HG03066 (cell line): ENCODE results near the gene CHKB.
"Not testable (repeated sequence)": the region's sequence is repeated elsewhere in the genome, so short reads cannot be mapped to it uniquely, and the experiment has no call there.

Experiments
- ATAC-seq: cut with Tn5 transposase; IDR thresholded peaks from one replicate; pipeline ENCODE4 v1.9.1; 2021; ENCODE audit warnings: low read depth; ENCODE audit not compliant: unreplicated experiment

The CHKB gene

DNA sequence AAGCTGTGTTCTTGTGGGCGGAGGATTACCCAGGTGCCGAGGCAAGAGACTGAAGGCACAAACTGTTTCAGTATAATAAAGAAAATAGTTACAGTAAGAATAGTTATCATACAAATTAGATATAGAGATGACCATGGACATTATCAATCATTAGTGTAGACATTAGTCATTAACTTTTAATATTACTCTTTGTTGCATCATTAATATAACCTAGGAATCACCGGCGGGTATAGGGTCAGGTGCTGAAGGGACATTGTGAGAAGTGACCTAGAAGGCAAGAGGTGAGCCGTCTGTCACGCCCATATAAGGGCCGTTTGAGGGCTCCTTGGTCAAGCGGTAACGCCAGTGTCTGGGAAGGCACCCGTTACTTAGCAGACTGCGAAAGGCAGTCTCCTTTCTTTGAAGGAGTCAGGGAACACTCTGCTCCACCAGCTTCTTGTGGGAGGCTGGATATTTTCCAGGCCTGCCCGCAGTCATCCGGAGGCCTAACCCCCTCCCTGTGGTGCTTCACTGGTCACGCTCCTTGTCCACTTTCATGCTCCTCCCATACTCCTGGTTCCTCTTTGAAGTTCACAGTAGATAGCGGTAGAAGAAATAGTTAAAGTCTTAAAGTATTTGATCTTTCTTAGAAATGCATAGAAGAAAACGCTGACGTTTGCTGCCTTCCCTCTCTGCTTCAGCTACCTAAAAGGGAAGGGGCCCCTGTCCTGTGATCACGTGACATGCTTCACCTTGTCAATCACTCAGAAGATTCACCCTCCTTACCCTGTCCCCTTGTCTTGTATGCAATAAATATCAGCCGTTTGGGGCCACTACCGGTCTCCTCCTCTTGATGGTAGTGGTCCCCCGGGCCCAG is 48.6 kb downstream of the CHKB start:
- ATAC-seq = not testable (repeated sequence)

DNA sequence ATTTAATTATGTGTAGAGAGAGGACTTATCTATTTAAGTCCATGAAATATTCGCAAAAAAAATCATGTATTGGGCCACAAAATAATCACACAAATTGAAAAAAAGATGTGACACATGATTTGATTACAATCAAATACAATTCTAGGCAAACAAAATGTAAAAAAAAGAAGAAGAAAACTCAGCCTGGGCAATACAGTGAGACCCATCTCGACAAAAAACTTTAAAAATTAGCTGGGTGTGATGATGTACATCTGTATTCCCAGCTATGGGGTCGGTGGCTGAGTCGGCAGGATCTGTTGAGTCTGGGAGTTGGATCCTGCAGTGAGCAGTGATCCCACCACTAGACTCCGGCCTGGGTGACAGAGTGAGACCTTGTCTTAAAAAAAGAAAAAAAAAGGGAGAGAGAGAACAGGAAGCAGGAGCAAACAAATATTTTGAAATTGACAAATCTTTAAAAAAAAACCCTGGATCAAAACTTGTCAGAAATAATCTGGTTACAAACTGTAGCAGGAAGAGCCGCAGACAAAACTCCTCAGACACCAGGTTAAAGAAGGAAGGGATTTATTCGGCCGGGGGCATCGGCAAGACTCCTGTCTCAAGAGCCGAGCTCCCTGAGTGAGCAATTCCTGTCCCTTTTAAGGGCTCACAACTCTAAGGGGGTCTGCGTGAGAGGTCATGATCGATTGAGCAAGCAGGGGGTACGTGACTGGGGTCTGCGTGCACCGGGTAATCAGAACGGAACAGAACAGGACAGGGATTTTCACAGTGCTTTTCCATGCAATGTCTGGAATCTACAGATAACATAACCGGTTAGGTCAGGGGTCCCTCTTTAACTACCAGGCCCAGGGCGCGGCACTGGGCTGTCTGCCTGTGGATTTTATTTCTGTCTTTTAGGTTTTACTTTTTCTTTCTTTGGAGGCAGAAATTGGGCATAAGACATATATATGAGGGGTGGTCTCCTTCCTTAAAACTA is 49.5 kb downstream of the CHKB start:
- ATAC-seq = no peak

DNA sequence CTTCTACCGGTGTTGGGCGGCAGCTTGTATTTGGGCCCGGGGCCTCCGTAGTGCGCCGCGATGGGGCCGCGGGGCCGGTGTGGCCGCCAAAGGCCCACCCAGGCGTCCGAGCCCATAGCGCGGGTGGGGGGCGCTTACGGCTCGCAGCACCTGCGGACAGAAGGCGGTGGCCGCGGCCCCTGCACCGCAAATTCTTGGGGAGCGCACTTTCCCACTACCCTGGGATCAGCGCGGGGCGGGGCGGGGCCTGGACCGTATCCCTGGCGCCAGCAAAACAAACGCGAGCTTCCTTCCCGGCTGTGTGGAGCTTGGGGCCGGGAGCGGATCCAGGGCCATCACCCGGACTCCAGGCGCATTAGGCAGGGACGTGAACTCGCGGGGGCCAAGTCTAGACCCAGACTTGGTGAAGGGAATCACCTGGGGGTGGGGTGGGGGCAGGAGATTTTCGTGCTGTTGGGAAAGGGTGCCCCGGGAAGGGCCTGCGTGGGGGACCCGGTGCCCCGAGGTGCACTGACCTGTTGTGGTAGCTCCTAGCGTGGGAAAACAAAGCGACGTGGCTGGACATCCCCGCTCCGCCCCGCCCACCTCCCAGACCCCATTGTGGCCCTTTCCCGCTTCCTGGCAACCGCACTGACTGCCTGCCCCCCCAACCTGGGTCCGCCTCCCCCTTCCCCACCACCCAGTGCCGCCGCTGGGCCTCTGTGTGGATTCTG is 50.5 kb downstream of the CHKB start:
- no peak for ATAC-seq

DNA sequence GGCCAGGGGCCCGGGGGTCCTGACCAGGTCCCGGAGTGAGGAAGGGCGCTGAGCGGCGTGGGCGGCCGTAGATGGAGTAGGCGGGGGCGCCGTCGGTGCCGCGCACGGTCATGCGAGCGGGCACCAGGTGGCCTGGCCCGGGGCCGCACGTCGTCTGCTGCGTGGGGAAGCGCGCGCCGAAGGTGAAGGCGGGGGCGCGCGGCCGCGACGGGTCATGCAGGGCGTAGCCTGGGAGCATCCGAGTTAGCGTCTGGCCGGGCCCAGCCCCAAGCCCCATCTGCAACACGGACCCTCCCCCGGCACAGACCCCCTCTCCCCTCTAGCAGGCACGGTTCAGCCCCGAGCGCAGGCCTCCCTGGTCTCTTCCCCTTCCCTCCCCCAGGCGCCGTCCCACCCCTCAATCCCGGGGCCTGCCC is 51.1 kb downstream of the CHKB start:
- ATAC-seq = no peak

DNA sequence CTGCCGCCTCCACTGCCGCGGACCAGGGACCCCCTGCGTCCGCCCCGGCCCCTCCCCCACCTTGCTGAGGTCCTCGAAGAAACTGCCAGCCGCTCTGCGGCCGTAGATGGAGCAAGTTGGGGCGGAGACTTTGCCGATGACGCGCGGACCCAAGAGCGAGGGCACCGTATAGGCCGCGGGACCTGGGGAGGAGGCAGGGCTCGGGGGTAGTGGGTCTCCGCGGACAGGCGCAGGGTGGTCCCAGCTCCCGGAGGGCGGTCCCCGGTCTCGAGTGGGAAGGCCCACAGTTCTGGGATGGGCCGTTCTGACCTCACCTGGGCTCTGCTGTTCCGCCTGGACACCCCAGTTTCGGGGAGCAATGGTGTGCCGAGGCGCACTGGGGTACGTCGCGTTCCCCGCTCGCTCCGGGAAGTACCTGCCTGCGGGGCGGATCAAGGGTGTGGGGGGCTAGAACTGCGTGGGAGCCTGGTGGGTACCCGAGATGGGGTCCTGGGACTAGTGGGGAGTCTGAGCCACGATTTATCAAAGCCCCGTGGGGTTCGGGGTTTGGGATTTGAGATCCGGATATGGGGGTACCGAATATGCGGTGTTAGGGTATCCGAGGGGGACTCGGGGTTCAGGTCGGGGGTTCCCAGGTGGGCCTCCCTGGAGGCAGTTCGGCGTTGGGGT is 51.6 kb downstream of the CHKB start:
- ATAC-seq = no peak

DNA sequence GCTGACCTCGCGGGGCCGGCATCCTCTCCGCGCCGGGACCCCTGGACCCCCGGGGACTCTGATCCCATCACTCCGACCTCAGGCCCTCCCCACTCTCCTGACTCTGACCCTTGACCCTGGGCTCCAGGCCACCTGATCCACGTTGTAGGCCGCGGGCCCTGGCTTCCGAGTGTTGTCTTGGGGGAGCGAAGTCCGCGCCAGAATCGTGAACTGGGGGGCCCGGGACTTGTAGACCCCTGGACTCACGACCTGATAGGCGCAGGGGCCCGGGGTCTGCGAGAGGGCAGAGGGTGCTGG is 52.1 kb downstream of the CHKB start:
- ATAC-seq = no peak

DNA sequence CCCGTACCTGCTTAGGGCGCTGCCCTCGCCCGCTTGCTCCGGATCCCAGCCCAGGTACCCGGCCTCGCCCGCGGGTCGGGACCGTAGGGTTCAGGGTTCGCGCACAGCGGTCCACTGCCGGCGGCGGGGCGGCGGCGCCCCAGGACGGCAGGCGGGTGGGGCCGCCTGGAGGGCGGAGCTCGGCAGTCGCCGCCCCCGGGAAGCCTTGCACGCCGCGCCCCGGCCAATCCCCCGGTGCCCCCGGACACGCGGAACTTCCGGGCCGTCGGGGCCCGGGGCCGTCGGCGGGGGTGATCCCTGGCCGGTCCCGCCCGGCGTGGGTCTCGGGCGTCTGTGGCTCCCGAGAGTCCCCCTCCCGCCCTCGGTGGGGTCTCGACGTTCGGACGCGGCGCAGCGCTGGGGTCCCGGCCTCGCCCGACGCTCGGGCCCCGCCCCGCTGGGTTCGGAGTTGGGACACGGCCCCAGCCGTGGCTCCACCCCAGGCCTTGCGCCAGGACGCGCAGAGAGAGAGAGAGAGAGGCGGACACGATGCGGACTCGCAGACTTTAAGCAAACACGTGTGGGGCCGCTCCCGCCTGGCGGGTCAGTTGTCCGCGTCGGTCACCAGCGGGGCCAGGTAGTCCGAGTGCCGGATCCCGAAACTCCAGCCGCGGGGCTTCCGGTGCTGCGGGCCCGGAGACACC is 52.6 kb downstream of the CHKB start, which contains the start of gene TYMP:
TSS of gene TYMP (minus strand) at position 116 of the 683 bp plus-strand sequence. CDS start 303 bp downstream, outside the sequence.
- no peak for ATAC-seq

DNA sequence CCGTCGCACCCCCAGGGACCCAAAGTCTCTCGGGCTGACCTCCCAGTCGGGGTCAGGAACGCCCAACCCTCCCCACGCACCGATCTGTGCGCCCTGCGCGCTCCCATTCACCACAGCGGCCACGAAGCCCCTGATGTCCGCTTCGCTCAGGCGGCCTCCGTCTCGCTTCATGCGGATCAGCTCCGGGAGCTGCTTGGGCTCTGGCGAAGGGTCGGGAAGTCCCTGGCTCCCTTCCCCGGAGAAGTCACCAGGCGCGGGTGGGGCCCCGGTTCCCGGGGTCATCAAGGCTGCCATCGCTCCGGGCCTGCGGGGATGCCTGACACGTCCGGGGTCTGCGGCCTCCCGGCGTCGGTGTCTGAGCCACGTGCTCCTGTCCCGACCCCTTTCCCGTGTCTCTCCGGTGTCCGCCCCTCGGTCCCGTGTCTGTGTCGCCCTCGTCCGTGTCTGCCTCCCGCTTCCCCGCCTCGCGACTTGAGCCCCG is 53.2 kb downstream of the CHKB start:
- no peak for ATAC-seq
